OCI-LY7 (cell line): ENCODE data around the gene TGFBR3. TPM values are rescaled to one million over a fixed set of nuclear protein-coding genes. Genes with fewer than 3 reads are reported as not detected.

Experiments
- BruUV-seq: library from RNA; stranded (reverse); fragments of 400-500 nt; replicated peaks from 2 replicates; lab custom pipeline; 2021; lab: Mats Ljungman, UMichigan
- CTCF ChIA-PET: fragments of 300-600 bp; sonication (Branson Sonifier 250); formaldehyde crosslinking; loops from one replicate; lab custom pipeline; 2022; ENCODE audit warnings: antibody characterized with exemption; ENCODE audit not compliant: unreplicated experiment; lab: Charles Lee
- POLR2A ChIA-PET: fragments of 300-600 bp; sonication (Branson Sonifier 250); formaldehyde crosslinking; loops from one replicate; lab custom pipeline; 2022; ENCODE audit warnings: antibody characterized with exemption; lab: Charles Lee
- DNase-seq: peaks from one replicate; pipeline ENCODE4 v3.0.0-alpha.2; 2015; ENCODE audit warnings: low spot score
- H2AFZ ChIP-seq: fragments of 200-600 bp; sonication (generic), shearing (Covaris generic); 2 replicates; pipeline ENCODE4 v1.6.1; 2014; ENCODE audit warnings: mild to moderate bottlenecking, antibody characterized with exemption, low read length, moderate library complexity
- H3K27ac ChIP-seq: fragments of 200-600 bp; sonication (generic); 2 replicates; pipeline ENCODE4 v1.5.1; 2014; ENCODE audit warnings: mixed run types, low read depth, mild to moderate bottlenecking, moderate library complexity, low read length, inconsistent platforms; ENCODE audit not compliant: poor library complexity, severe bottlenecking
- H3K36me3 ChIP-seq: fragments of 200-600 bp; sonication (generic); 2 replicates; pipeline ENCODE4 v1.6.1; 2014; ENCODE audit warnings: mild to moderate bottlenecking, antibody characterized with exemption, low read length, moderate library complexity, mixed read lengths; ENCODE audit not compliant: insufficient read depth
- H3K4me1 ChIP-seq: fragments of 200-600 bp; sonication (generic); 2 replicates; pipeline ENCODE4 v1.5.1; 2014; ENCODE audit warnings: mild to moderate bottlenecking, low read length; ENCODE audit not compliant: insufficient read depth, poor library complexity, severe bottlenecking
- H3K4me2 ChIP-seq: fragments of 200-600 bp; sonication (generic); 2 replicates; pipeline ENCODE4 v1.6.1; 2014; ENCODE audit warnings: mild to moderate bottlenecking, low read length
- H3K4me3 ChIP-seq: fragments of 200-600 bp; sonication (generic); 2 replicates; pipeline ENCODE4 v1.5.1; 2014; ENCODE audit warnings: mild to moderate bottlenecking, low read depth, low read length; ENCODE audit not compliant: poor library complexity, severe bottlenecking
- H3K79me2 ChIP-seq: fragments of 200-600 bp; sonication (generic); 2 replicates; pipeline ENCODE4 v1.6.1; 2016; ENCODE audit warnings: low read depth, mild to moderate bottlenecking, low read length, moderate library complexity, mixed read lengths; ENCODE audit not compliant: insufficient read depth
- H3K9me2 ChIP-seq: fragments of 200-600 bp; sonication (generic); 2 replicates; pipeline ENCODE4 v1.6.1; 2016; ENCODE audit warnings: mild to moderate bottlenecking, low read length, mixed read lengths; ENCODE audit not compliant: insufficient read depth
- H3K9me3 ChIP-seq: fragments of 200-600 bp; sonication (generic); 2 replicates; pipeline ENCODE4 v1.6.1; 2014; ENCODE audit warnings: mild to moderate bottlenecking, mixed run types, low read length, mixed read lengths
- H4K20me1 ChIP-seq: fragments of 200-600 bp; sonication (generic); 2 replicates; pipeline ENCODE4 v1.6.1; 2014; ENCODE audit warnings: mild to moderate bottlenecking, antibody characterized with exemption, low read length, moderate library complexity, mixed read lengths; ENCODE audit not compliant: insufficient read depth
- EZH2phosphoT487 ChIP-seq: fragments of 200-600 bp; sonication (generic); IDR thresholded peaks from 2 replicates; pipeline ENCODE4 v1.6.1; 2018; ENCODE audit warnings: low read depth, borderline replicate concordance, mild to moderate bottlenecking, mixed run types, antibody characterized with exemption, low read length, moderate library complexity, mixed read lengths
- intact Hi-C: fragments of 100-400 bp; cut with micrococcal nuclease; formaldehyde crosslinking; loops from one replicate; pipeline ENCODE4 v1.10.0; 2022; ENCODE audit not compliant: unreplicated experiment
- total RNA-seq, 2 experiments: library from RNA; depleted of rRNA in 1 of 2; stranded (reverse); fragments of >200 nt in 1 of 2; shearing (Covaris generic) in 1 of 2; gene quantifications; 2 replicates each; pipeline ENCODE4 v1.2.3, GENCODE V29; 2014 to 2022
- TF ChIP-seq, protein P1 (sequence below): fragments of 200-600 bp; sonication (generic); conservative IDR thresholded peaks from 2 replicates; pipeline ENCODE4 v1.5.1; 2014; ENCODE audit warnings: mild to moderate bottlenecking, antibody characterized with exemption, low read length, moderate library complexity, mixed read lengths

The TGFBR3 gene
- total RNA-seq, 2 experiments from 2014 or later, result not detected

DNA sequence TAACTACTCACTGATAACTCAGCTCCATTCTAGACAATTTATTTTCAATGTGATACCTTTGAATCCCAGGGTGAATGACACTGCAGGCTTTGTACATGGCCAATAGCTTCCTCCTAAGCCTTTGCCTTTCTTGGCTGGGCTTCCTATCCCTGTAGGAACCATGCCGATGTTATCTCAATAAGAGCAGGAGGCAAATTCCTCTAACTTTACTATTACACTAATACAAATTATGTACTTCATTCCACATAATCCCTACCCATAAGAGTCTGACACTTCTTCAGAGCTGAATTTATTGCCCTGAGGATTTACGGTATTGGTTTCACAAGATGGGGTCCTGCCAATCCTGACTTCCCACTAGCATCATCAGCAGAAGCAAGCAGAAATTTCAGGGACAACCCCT, 14.0 kb downstream of the TGFBR3 start:
- ChIA-PET CTCF (no interaction called here), POLR2A (interaction anchor here (0.6 kb wide), 2 partner anchors 868 to 1381 kb away, joined by 3 read pairs; no protein-coding TSS in a partner anchor)
- Histone ChIP-seq H3K27ac (no peak overlapping the region), H3K4me3 (no peak overlapping the region), H3K9me2 (no peaks in the 10 kb centered on the region), H2AFZ (no peak overlapping the region), H4K20me1 (no peaks in the 10 kb centered on the region), H3K4me2 (no peak overlapping the region), H3K36me3 (no peaks in the 10 kb centered on the region), H3K9me3 (no peaks in the 10 kb centered on the region), H3K79me2 (no peaks in the 10 kb centered on the region), H3K4me1 (no peaks in the 10 kb centered on the region)
- BruUV-seq, result no TSS peak
- TF ChIP-seq, protein P1, sequence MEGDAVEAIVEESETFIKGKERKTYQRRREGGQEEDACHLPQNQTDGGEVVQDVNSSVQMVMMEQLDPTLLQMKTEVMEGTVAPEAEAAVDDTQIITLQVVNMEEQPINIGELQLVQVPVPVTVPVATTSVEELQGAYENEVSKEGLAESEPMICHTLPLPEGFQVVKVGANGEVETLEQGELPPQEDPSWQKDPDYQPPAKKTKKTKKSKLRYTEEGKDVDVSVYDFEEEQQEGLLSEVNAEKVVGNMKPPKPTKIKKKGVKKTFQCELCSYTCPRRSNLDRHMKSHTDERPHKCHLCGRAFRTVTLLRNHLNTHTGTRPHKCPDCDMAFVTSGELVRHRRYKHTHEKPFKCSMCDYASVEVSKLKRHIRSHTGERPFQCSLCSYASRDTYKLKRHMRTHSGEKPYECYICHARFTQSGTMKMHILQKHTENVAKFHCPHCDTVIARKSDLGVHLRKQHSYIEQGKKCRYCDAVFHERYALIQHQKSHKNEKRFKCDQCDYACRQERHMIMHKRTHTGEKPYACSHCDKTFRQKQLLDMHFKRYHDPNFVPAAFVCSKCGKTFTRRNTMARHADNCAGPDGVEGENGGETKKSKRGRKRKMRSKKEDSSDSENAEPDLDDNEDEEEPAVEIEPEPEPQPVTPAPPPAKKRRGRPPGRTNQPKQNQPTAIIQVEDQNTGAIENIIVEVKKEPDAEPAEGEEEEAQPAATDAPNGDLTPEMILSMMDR, result no peak
- TF ChIP-seq EZH2phosphoT487, result no peak
- DNase-seq, result no peak
- intact Hi-C loops, result no loop called here

DNA sequence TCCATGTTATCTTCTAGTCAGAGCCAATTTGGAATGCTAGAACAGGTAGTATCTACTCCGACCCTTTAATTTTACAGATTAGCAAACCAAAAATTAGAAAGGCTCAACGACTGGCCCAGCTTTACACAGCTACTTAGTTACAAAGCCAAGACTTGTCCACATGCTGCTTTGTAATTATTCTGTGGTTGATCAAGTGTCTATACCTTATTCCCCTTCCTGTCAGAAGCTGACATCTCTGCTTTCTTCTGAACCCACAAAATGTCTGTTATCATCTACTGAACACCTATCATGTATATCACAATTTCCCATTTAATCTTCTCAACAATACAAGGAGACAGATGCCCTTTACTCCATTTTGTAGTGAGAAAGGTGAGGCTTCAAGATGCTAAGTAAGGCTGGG, 15.6 kb downstream of the TGFBR3 start:
- H3K27ac ChIP-seq, result no peak overlapping the region
- CTCF ChIA-PET, result no interaction called here
- intact Hi-C loops, result no loop called here
- H4K20me1 ChIP-seq, result no peaks in the 10 kb centered on the region
- H2AFZ ChIP-seq, result no peak overlapping the region
- H3K4me1 ChIP-seq, result no peaks in the 10 kb centered on the region
- no TSS peak for BruUV-seq
- H3K9me3 ChIP-seq, result no peaks in the 10 kb centered on the region
- POLR2A ChIA-PET, result no interaction called here
- H3K9me2 ChIP-seq, result no peaks in the 10 kb centered on the region
- H3K79me2 ChIP-seq, result no peaks in the 10 kb centered on the region
- H3K4me3 ChIP-seq, result no peak overlapping the region
- TF ChIP-seq, protein P1, result no peak
- TF ChIP-seq EZH2phosphoT487, result no peak
- no peak for DNase-seq
- no peaks in the 10 kb centered on the region for H3K36me3 ChIP-seq
- no peak overlapping the region for H3K4me2 ChIP-seq

DNA sequence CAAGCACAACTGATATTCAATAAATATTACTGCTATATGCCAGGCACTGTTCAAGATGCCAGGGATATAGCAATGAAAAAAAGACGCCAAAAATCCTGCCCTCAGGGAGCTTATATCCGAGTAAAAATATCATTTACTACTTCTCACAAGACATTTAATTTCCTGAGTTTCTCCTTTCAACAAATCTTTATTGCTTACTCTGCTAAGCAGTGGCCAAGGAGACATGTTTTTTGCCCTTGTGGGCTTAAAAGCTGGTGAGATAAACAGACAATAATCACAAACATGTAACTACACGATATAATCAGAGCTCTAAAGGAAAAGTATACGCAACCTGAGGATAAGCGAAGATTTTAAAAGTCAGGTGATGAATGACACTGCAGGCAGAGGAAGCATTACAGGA, 19.5 kb downstream of the TGFBR3 start:
- Histone ChIP-seq H4K20me1 (no peaks in the 10 kb centered on the region), H3K4me2 (no peak overlapping the region), H3K9me2 (no peaks in the 10 kb centered on the region), H2AFZ (no peak overlapping the region), H3K4me1 (no peaks in the 10 kb centered on the region), H3K4me3 (no peak overlapping the region), H3K9me3 (no peaks in the 10 kb centered on the region), H3K27ac (no peak overlapping the region), H3K79me2 (no peaks in the 10 kb centered on the region), H3K36me3 (no peaks in the 10 kb centered on the region)
- ChIA-PET POLR2A (interaction anchor here (0.9 kb wide), 1 partner anchor 1070 kb away, joined by 3 read pairs; no protein-coding TSS in a partner anchor), CTCF (no interaction called here)
- intact Hi-C loops, result no loop called here
- BruUV-seq, result no TSS peak
- DNase-seq, result no peak
- no peak for TF ChIP-seq EZH2phosphoT487
- TF ChIP-seq, protein P1, result no peak
